ENCODE results near the gene MFF. TPM values are rescaled to one million over a fixed set of nuclear protein-coding genes. Genes with fewer than 3 reads are reported as not detected.

Gene MFF
- total RNA-seq, 1 experiment from 2014 or later: 161 TPM

- Mint-ChIP-seq H3K4me3 (ENCODE audit: unreplicated experiment) (no peak overlapping the region), H3K27me3 (ENCODE audit: insufficient read depth, unreplicated experiment) (no peaks in the 10 kb centered on the region), H3K36me3 (ENCODE audit: insufficient read depth, unreplicated experiment) (peaks cover 72% of the 10 kb centered on the region), H3K9me3 (ENCODE audit: unreplicated experiment) (no peaks in the 10 kb centered on the region), H3K27ac (ENCODE audit: unreplicated experiment) (peak overlapping the region; percentile 50), H3K4me1 (ENCODE audit: low read depth, unreplicated experiment) (no peaks in the 10 kb centered on the region)
- BruUV-seq (replicated peaks): no TSS peak
- no peak for DNase-seq
- Histone ChIP-seq H3K27me3 (replicated peaks; ENCODE audit: control insufficient read depth, insufficient read depth, low read length) (no peaks in the 10 kb centered on the region), H3K4me3 (ENCODE audit: low read depth, low read length) (no peak overlapping the region), H3K4me1 (peaks cover 4% of the 10 kb centered on the region), H3K9me3 (no peaks in the 10 kb centered on the region), H3K36me3 (ENCODE audit: control insufficient read depth, insufficient read depth, low read length) (peaks cover 1% of the 10 kb centered on the region; the same call in 1 of the 2 replicates)
- ChIA-PET CTCF (no interaction called here), POLR2A (no interaction called here)
- intact Hi-C loops (cut with micrococcal nuclease; ENCODE audit: unreplicated experiment): no loop called here
- no peak for TF ChIP-seq CTCF (IDR thresholded peaks at IDR 0.05; ENCODE audit: insufficient read depth in 1 of 2, low read depth in 1 of 2, low read length in 1 of 2, severe bottlenecking in 1 of 2, unreplicated experiment in 1 of 2)
These were observed 10.7 kb downstream of the MFF start for GRCh38 chr2:227335713-227336112.

- ChIA-PET CTCF (interaction anchor here (0.6 kb wide), 1 partner anchor 12 kb away, joined by 3 read pairs; no protein-coding TSS in a partner anchor), POLR2A (interaction anchor here (0.5 to 1.0 kb wide), 2 partner anchors 11 to 73 kb away, joined by 3 to 4 read pairs; no protein-coding TSS in a partner anchor)
- Histone ChIP-seq H3K36me3 (ENCODE audit: control insufficient read depth, insufficient read depth, low read length) (peaks cover 1% of the 10 kb centered on the region; the same call in 1 of the 2 replicates), H3K9me3 (no peaks in the 10 kb centered on the region), H3K4me3 (ENCODE audit: low read depth, low read length) (no peak overlapping the region), H3K27me3 (replicated peaks; ENCODE audit: control insufficient read depth, insufficient read depth, low read length) (no peaks in the 10 kb centered on the region), H3K4me1 (peaks cover 4% of the 10 kb centered on the region)
- no peak overlapping the region for H3K4me3 Mint-ChIP-seq (ENCODE audit: unreplicated experiment)
- DNase-seq: no peak
- peaks cover 59% of the 10 kb centered on the region for H3K36me3 Mint-ChIP-seq (ENCODE audit: insufficient read depth, unreplicated experiment)
- no TSS peak for BruUV-seq (replicated peaks)
- no peak overlapping the region for H3K27ac Mint-ChIP-seq (ENCODE audit: unreplicated experiment)
- H3K9me3 Mint-ChIP-seq (ENCODE audit: unreplicated experiment): no peaks in the 10 kb centered on the region
- H3K27me3 Mint-ChIP-seq (ENCODE audit: insufficient read depth, unreplicated experiment): no peaks in the 10 kb centered on the region
- TF ChIP-seq CTCF (IDR thresholded peaks at IDR 0.05; ENCODE audit: insufficient read depth in 1 of 2, low read depth in 1 of 2, low read length in 1 of 2, severe bottlenecking in 1 of 2, unreplicated experiment in 1 of 2): no peak
- intact Hi-C loops (cut with micrococcal nuclease; ENCODE audit: unreplicated experiment): no loop called here
- no peaks in the 10 kb centered on the region for H3K4me1 Mint-ChIP-seq (ENCODE audit: low read depth, unreplicated experiment)
These were observed 12.4 kb downstream of the MFF start for GRCh38 chr2:227337442-227337841.

- no peak overlapping the region for H3K4me3 Mint-ChIP-seq (ENCODE audit: unreplicated experiment)
- Histone ChIP-seq H3K27me3 (replicated peaks; ENCODE audit: control insufficient read depth, insufficient read depth, low read length) (no peaks in the 10 kb centered on the region), H3K36me3 (ENCODE audit: control insufficient read depth, insufficient read depth, low read length) (peaks cover 1% of the 10 kb centered on the region; the same call in 1 of the 2 replicates), H3K4me1 (peaks cover 4% of the 10 kb centered on the region), H3K9me3 (no peaks in the 10 kb centered on the region), H3K4me3 (ENCODE audit: low read depth, low read length) (no peak overlapping the region)
- no peak for TF ChIP-seq CTCF (IDR thresholded peaks at IDR 0.05; ENCODE audit: insufficient read depth in 1 of 2, low read depth in 1 of 2, low read length in 1 of 2, severe bottlenecking in 1 of 2, unreplicated experiment in 1 of 2)
- no peaks in the 10 kb centered on the region for H3K9me3 Mint-ChIP-seq (ENCODE audit: unreplicated experiment)
- no TSS peak for BruUV-seq (replicated peaks)
- H3K4me1 Mint-ChIP-seq (ENCODE audit: low read depth, unreplicated experiment): no peaks in the 10 kb centered on the region
- DNase-seq: peak in 1 of 2 experiments; percentile 12
- POLR2A ChIA-PET: interaction anchor here (0.6 to 0.7 kb wide), 2 partner anchors 11 to 702 kb away, joined by 5 to 13 read pairs; no protein-coding TSS in a partner anchor
- H3K36me3 Mint-ChIP-seq (ENCODE audit: insufficient read depth, unreplicated experiment): peaks cover 53% of the 10 kb centered on the region
- intact Hi-C loops (cut with micrococcal nuclease; ENCODE audit: unreplicated experiment): no loop called here
- CTCF ChIA-PET: interaction anchor here (1.4 kb wide), 1 partner anchor 427 kb away, joined by 6 read pairs; no protein-coding TSS in a partner anchor
- no peaks in the 10 kb centered on the region for H3K27me3 Mint-ChIP-seq (ENCODE audit: insufficient read depth, unreplicated experiment)
- H3K27ac Mint-ChIP-seq (ENCODE audit: unreplicated experiment): no peak overlapping the region
These were observed 14.1 kb downstream of the MFF start for GRCh38 chr2:227339098-227339599.

Data from Caco-2 (cell line).